Fibroblast of skin of left biceps (primary cell): Measurements from ENCODE around the gene FAM110A.
"Not testable (repeated sequence)": the region's sequence is repeated elsewhere in the genome, so short reads cannot be mapped to it uniquely, and the experiment has no call there.

Source experiments
- DNase-seq, 2 experiments: peaks; one replicate each; pipeline ENCODE4 v3.0.0-alpha.2; 2013; ENCODE audit warnings: low read depth in 2 of 2

Gene FAM110A

GRCh38 chr20:833450-834150 is at the start of gene FAM110A:
Gene FAM110A, plus strand, starts transcription at chr20:833715. Its CDS starts 11,090 bp downstream, at chr20:844805.
- DNase-seq, result peak; percentile 76 to 78

GRCh38 chr20:787825-788224 is 45.7 kb upstream of the FAM110A start:
- DNase-seq, result no peak

DNA sequence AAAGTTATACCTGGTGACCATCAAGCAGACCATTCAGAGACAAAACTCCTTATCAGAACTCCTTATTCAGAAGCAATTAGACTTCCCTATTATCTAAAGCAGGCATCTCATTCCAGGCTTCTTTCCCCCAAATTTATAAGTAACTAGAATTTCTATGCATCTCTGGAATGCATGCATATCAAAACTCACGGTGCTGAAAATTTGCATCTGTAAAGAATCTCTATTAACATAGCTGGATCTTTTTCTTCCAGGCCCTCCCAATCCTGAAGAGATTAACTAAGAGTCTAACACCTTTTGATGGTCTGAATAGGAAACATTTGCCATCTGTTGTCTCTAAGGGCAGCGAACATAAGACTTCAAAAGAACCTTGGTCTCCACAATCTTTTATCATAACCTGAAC is 42.5 kb upstream of the FAM110A start:
- no peak for DNase-seq

DNA sequence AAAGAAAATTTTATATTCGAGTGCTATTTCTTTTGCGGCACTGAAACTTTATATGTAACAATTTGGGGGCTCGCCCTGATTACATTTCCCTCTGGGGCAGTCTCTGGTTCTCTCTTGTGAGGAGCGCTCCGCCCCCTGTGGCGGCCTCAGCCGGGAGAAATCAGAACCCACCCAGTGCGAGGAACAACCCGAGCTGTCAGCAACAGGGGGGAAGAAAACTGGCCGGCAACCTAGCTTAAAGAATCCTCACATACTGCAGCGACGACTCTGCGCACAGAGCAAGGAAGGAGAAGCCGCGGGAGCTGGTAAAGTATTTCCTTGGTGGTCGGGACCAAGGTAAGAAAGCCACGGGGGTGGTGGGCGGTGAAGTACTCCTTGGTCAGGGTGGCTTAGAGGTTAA is 41.3 kb upstream of the FAM110A start:
- DNase-seq, result no peak

- DNase-seq, result no peak
Measured at GRCh38 chr20:796921-797320, 36.6 kb upstream of the FAM110A start.

DNA sequence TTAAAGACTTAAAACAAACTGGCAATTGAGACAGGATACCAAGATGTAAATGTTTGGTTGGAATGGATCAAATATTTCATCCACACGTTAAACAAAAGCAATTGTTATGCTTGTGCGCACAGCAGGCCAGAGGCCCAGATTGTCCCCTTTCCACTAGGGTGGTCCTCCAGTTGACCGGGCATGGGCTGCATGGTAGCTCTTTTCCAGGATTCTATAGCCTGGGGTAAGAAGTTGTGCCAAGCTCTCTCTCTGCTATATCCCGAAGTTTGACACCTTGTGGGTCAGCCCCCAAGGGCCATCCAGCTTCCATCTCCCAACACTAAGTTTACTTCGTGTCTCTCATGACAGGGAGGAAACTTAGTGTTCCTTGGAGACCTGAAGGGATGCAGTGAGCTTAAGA is 34.8 kb upstream of the FAM110A start:
- DNase-seq, result not testable (repeated sequence)

- not testable (repeated sequence) for DNase-seq
Measured at GRCh38 chr20:800026-800425, 33.5 kb upstream of the FAM110A start.

GRCh38 chr20:801678-802077 is 31.8 kb upstream of the FAM110A start:
- DNase-seq, result no peak

DNA sequence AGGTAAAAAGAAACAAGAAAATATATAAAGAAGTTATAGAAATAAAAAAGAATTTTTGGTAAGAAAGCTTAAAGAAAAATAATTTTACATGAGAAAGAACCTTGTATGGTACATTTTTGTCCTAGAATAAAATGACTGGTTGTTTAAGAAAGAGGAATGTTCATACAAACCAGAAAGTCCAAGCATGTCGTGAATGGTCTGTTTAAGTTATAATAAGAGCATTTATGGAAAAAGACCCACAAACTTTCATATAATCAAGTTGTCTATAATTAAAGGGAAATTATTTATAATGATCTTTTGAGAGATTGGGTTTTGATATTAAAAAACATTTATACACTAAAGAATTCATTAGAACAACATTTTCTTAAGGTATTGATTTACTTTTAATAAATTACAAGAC is 27.8 kb upstream of the FAM110A start:
- DNase-seq, result no peak

GRCh38 chr20:811776-812434 is 21.6 kb upstream of the FAM110A start:
- DNase-seq, result not testable (repeated sequence)

DNA sequence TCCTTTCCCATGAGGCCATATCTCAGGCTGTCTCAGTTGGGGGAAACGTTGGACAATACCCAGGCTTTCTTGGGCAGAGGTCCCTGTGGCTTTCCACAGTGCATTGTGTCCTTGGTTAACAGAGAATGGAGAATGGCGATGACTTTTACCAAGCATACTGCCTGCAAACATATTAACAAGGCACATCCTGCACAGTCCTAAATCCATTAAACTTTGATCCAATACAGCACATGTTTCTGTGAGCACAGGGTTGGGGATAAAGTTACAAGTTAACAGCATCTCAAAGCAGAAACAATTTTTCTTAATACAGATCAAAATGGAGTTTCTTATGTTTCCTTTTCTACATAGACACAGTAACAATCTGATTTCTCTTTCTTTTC is 21.1 kb upstream of the FAM110A start:
- DNase-seq, result not testable (repeated sequence)

- no peak for DNase-seq
Measured at GRCh38 chr20:813390-813789, 20.1 kb upstream of the FAM110A start.

GRCh38 chr20:815226-815625 is 18.3 kb upstream of the FAM110A start:
- DNase-seq, result no peak

DNA sequence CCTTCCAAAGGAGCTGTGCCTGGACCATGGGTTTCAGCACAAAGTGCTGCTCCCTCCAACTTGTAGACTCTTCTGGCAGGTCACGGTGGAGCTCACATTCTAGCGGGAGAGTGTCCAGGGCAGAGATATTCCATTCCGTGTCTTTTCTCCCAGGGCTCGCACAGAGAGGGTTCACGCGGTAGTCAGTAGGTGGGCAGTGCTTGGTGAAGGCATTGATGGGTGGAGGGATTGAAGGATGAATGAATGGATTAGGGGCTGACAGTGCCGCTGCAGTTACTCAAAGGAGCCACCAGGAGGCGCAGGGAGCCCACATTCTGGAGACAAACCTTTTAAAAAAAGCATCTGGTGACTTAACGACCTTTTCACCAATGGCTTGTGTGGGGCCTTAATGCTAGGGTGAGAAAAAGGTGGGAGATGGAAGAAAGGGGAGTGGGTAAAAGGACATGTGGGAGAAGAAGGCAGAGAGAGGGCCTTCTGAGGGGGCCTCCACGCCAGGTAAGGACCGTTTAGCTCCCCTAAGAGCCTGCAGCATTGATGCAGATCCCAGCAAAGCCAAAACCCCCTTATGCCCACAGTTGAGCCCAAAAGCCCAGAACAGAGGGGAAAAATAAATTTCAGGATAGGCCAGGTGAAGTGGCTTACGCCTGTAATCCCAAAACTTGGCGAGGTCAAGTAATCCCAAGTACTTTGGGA is 17.5 kb upstream of the FAM110A start:
- DNase-seq, result no peak

DNA sequence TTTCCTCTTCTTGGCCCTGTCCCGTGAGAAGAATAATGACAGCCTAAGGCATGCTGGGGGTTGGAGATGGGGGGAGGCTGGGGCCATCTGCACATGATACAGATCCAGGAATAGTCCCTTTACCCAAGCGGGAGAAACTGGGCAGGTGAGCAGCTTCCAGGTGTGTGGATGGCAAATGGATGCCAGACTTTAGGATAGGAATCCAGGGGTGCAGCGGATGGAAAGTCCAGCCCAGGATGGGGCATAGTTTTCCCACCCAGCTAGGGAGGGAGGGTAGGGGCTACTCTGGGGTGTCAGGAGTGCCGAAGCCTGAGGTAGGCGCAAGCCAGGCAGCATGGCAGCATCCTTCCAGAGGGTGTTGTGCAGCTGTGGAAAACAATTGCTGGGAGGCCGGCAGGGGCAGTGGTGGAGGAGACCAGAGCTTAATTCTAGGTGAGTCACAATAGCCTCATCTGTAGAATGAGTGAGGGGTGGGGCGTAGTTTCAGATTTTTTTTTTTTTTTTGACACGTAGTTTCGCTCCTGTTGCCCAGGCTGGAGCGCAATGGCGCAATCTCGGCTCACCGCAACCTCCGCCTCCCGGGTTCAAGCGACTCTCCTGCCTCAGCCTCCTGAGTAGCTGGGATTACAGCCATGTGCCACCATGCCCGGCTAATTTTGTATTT is 15.4 kb upstream of the FAM110A start:
- DNase-seq, result no peak

- no peak for DNase-seq
Measured at GRCh38 chr20:819680-820322, 13.7 kb upstream of the FAM110A start.

DNA sequence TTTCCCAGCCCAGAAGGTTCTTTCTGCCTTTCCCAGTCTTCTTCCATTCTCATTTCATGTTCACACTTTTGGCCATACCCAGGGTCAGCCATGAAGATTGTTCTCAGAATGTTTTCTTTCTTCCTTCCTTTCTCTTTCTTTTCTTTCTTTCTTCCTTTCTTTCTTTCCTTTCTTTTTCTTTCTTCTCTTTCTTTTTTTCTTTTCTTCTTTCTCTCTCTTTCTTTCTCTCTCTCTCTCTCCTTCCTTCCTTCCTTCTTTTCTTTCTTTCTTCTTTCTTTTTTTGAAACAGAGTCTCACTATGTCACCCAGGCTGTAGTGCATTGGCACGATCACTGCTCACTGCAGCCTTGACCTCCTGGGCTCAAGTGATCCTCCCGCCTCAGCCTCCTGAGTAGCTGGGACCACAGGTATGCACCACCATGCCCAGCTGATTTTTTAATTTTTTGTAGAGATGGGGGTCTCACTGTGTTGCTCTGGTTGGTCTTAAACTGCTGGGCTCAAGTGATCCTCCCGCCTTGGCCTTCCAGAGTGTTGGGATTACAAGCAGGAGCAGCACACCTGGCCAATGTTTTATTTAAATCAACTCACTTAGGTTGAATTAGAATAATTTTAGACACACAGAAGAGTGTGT is 13.1 kb upstream of the FAM110A start:
- DNase-seq, result no peak

DNA sequence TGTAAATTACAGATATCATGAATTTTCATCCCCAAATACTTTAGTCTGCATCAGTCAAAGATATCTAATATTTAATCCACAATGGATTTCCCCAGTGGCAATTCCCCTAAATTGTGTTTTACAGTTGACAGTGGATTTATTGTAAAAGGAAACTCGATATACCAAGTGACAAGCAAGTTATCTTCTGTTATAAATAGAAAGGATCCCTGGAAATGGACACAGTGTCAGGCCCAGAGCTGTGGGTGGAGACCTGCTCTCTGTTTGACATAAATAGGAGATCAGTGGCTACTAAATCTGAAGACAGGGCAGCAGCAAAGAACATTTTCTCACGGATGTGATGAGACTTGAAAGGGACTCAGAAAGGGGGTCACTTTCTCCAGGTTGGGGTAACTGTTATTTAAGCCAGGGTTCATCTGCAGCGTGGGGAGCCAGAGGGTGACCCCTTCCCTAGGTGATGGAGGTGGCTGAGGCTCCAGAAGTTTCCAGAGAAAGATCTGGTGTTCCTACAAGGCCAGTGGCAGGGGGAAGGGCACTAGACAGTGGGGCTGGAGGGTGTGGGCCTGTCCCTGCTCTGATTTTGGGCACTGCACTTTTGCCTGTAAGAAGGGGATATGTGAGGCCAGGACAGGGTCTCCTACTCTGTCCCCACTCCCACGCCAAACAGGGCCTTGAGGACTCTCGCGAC is 12.3 kb upstream of the FAM110A start:
- DNase-seq, result no peak

- no peak for DNase-seq
Measured at GRCh38 chr20:821731-822065, 11.8 kb upstream of the FAM110A start.

GRCh38 chr20:822651-823573 is 10.6 kb upstream of the FAM110A start:
- no peak for DNase-seq
